Stimulated activated CD8-positive, alpha-beta memory T cell treated with anti-CD3 and anti-CD28 coated beads, Interleukin-4, amount 100 ng/mL, for 24 hours (primary cell): ENCODE measurements around the gene NUP188.
"Not testable (repeated sequence)": the region's sequence is repeated elsewhere in the genome, so short reads cannot be mapped to it uniquely, and the experiment has no call there.

Experiments
- DNase-seq: peaks from one replicate; pipeline ENCODE4 v3.0.0-alpha.2; 2020; ENCODE audit warnings: low read depth

NUP188 gene

DNA sequence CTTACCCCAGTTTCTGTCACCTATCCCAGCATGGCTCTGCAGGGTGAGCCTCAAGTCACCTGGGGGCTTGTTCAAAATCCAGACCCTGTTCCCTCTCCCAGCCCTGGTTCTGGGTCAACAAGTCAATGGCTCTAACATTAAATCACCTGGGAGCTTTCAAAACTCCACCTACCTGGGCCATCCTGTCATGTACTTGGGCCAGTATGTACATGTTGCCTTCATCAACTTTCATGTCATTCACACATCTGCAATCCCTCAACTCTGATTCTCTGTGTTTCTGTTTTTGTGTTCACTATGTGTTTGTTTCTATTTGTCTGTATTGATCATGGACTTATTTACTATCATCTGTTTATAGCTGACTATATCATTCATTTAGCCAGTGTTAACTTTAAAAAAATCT is 82.7 kb downstream of the NUP188 start:
- no peak for DNase-seq

DNA sequence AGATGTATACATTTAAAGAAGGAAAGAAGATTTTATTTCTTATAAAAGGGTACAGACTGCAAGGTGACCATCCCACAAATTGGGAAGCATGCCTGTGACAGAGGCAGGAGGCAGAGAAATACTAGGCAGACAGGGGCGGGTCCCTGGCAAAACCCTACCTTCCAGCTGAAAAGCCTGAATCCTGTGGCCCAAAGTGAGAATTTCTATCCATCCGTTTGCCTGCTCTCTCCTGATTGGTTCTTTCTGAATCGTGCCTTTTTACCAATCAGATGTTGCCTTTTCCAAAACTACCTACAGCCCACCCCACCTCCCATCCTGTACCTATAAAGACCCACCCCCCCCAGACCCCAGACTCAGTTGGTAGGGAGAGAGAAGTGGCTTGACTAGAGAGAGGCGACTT is 84.0 kb downstream of the NUP188 start:
- no peak for DNase-seq

DNA sequence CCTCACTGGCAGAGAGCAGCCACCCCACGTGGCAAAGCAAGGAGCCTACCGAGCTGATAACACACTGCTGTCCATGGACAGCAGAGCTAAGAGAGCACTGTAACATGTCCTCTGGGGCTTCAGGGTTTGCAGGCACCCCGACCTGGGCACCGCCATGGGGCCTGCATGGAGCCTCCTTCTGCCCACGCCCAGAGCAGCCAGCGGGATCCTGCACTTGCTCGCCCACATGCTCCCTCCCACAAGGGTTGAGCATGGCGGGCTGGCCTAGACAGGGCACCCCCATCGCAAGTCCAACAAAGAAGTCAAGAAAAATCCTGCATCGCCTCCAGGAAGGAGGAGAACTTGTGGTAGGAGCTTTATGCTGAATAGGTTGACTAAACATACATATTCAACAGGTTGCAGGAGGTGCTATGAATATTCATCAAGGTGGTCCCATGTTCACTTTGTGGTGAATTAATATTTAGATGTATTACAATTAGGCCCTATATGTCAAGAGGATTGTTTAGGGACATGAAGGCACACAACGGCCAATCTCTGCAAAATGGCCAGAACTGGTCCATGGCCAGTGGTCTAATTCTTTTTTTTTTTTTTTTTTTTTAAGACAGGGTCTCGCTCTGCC is 85.2 kb downstream of the NUP188 start:
- DNase-seq: no peak

DNA sequence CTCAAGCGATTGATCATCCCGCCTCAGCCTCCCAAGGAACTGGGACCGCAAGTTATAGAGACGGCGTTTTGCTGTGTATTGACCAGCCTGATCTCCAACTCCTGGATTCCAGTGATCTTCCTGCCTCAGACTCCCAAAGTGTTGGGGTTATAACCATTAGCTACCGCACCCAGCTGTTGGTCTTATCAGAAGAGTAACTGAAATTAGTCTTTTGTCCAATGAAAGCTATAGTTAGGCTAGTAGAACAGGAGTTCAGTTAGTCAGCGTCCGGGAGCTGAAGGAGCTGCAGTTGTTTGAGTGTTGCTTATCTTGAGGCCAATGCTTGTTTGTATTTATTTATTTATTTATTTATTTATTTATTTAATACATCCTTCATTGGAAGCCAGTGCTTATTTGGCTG is 85.7 kb downstream of the NUP188 start:
- no peak for DNase-seq

DNA sequence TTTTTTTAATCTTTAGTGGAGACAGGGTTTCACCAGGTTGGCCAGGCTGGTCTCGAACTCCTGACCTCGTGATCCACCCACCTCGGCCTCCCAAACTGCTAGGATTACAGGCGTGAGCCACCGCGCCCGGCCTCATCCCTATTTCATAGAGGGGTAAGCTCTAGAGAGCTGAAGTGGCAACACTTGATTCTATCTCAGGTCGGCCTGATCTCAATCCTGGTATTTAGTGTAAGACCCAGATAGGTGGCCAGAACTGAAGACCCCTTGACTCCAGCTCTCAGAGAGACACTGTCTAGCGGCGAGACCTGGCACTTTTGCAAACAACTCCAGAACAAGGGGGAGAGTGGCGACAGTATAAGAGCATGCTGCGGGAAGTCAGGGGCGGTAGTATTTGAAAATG is 88.3 kb downstream of the NUP188 start:
- not testable (repeated sequence) for DNase-seq

DNA sequence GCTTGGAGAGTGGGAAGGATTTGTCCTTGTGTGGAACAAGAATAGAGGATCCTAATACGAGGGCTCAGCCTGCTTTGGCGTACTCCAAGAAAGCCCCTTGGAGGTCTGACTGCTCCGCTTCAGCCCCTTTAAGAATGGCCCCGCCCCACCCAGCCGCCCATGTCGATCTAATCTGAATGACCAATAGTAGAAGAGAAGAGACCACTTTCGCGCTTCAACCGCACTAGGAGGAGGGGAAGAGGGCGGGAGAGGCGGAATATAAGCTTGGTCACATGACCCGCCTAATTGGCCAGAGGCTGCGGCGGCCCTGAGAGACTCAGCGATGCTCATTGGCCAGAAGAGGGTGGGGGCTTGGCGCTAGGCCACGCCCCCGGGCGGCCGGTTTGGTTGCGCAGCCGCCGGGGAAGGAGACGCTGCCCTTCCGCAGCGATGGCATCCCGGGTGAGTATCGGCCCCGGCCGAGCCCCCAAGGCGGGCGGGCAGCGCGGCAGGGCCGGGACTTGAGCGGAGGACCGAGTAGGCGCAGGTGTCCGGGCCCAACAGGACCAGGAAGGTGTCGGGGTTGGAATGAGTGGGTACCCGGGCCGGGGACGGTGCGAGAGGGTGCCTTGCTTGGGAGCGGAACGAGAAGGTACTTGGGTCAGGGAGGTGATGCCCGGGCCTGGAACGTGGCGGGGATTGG is 88.9 kb downstream of the NUP188 start, which contains the start of gene MIGA2:
Gene MIGA2 (plus strand): TSS at position 386 of the 682 bp plus-strand sequence. CDS start 3,969 bp downstream, outside the sequence.
- peak; percentile 92 for DNase-seq

DNA sequence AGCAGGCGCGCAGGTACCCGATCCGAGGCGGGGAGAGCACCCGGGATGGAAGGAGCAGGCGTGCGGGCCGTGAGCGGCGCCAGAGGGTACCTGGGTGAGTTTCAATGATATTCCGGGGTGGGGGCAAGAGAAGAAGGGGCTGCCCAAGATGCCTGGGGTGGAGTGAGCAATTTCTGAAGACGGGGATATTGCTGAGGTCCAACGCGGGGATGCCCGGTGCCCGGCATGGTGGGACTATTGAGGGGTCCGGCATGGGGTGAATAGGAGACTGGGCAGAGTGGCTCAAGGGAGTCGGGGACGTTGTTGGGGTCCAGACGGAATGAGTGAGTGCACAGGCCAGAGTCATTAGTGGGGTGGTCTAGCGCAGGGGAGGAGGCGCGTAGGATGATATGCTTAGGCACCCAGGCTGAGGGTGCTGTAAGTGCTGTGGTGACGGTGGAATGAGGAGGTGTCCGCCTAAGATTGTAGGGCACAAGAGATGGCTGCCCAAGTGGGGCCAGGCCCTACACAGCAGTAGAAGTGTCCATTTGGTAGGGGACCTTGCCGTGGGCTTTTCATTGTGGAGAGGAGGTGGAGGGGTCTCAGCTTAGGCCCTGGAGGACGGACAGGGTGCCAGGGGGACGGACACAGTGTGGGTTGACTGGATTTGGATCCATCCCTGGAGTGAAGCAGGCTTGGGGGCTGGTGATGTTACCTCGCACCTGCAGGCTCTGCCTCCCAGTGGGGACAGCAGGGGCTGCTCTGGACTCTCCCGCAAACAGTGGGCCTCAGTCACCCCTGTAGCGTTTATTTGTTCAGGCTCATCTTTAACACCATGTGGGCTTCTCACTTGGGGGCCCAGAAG is 89.6 kb downstream of the NUP188 start:
- DNase-seq: no peak

DNA sequence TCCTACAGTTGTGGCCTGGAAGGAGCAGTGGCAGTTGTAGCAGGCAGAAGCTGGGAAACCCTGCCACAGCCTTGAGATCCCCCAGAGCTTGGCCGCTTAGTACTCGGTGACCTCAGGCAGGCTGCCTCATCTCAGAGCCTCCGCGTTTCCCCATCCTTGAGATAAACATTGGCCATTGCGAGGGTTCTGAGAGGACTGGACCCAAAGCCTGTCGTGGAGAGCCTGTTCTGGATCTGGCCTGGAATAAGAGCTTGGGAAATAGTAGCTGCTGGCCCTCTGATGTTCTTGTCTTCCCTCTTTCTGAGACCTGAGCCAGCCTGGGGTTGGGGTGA is 90.2 kb downstream of the NUP188 start:
- no peak for DNase-seq

DNA sequence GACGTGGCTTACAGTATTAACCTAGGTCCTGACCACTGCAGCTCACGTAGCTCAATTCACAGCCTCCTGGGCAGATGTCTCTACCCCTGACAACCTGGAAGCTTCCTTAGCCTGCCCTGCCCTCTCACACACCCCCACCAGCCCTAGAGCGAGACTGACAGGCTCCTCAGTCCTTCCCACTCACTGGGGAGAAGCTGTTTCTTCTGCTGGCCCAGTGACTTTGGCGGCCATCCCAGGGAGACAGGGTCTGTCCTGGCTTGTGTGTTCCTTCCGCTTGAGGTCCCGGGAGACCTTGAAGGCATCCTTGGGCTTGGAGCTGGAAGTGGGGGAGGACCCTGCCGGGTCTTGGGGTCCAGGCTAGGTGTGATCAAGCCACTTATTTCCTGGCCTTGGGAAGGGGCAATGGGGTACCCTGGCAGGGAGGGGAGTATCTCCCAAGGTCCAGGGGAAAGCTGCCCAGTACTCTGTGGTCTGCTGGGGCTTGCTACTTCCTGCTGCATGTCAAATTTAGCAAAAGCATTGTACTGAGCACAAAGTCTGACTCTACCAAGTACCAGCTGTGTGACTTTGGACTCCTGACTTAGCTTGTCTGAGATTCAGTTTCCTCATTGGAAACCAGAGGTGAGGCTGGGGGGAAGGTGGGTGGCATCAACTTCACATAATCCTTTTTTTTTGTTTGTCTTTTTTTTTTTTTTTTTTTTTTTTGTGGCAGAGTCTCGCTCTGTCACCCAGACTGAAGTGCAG is 90.8 kb downstream of the NUP188 start:
- DNase-seq: no peak

DNA sequence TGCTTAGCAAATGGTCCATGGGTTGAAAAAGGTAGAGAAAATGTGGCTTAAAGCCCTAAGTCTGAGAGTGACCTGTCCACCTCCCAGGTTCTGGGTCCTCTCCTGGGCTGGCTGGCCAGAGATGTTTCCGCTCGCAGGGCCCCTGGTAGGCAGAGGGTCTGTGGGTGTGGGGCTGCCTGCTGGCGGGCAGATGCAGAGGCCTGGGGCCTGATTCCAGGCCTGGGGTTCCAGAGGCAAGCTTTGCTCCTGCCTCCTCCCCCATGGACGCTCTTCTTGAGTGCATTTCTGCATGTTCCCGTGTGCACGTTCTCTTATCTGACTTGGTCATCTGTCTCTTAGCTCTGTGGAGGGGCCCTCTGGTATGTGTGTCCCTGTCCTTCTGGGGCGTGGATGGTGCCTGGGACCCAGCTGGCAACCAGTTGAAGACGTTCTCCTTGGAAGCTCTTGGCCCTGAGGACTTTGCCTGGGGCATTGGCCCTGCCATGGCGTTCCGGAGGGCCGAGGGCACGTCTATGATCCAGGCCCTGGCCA is 92.7 kb downstream of the NUP188 start:
- DNase-seq: no peak

DNA sequence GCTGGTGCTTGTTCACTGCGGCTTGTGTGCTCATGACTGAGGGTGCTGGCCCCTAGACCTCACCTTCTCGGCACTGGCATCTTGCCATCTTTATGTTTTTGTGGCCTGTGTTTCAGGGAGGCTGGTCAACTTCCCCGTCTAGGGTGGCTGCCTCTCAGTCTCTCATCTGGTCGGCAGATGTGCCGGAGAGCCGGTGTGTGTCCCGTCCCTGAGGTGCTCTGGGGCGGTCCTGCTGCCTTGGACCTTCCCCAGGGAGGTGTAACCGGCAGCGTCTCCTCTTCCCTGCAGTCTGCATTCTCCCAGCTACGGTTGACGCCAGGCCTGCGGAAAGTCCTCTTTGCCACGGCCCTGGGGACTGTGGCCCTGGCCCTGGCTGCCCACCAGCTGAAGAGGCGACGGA is 94.5 kb downstream of the NUP188 start:
- no peak for DNase-seq

DNA sequence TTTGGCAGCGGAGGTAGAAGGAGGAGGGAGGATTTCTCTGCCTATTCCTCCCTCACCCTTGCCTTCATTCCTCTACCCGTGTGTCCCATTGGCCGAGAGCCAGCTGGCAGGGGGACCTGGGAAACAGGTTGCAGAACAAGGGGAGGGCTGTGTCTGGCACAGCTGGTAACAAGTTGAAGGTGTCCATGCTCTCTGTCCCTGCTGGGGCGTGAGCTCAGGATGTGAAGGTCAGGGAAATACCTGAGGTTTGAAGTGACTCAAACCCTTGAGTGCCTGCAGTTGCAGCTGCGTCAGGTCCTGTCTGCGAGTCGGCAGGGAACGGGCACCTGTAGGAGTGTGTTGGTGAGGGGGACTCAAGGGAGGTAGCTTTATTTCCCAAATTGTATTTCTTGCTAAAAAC is 105.1 kb downstream of the NUP188 start:
- no peak for DNase-seq

DNA sequence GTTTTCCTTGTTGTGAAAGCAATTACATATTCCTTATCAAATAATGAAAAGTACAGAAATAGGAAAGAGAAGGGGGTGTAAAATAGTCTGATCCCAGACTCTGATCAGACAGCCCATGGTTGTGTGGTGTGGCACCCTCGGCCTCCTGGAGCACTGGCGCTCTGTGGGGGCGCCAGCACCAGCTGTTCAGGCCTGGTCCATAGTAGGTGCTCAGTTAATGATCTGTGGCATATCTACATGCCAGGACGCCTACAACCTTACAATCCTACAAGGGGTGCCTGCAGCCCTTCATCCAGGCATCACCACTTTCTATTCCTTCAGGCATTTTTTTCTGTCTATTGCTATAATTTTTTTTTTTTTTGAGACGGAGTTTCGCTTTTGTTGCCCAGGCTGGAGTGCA is 105.5 kb downstream of the NUP188 start:
- no peak for DNase-seq

DNA sequence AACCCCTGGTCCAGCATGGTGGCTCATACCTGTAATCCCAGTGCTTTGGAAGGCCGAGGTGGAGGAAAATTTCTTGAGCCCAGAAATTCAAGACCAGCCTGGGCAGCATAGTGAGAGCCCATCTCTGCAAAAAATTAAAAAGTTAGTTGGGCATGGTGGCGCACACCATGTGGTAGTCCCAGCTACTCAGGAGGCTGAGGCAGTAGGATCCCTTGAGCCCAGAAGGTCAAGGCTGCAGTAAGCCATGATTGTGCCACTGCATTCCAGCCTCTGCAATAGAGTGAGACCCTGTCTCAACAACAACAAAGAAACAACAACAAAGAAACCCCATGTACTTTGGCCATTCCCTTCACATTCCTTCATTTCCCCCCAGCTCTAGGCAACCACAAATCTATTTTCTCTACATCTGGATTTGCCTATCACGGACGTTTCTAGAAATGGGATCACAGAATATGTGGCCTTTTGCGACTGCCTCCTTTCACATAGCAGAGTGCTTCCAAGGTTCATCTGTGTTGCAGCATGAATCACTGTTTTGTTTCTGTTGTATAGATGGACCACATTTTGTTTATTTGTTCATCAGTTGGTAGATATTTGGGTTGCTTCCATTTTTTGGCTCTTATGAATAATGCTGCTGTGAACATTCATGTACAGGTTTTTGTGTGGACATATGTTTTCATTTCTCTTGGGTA is 106.8 kb downstream of the NUP188 start:
- no peak for DNase-seq
